GM18526 (cell line): ENCODE data around the gene NR2F1-AS1.

ENCODE experiments used
- POLR2A ChIP-seq: IDR thresholded peaks from 3 replicates; pipeline ENCODE4 v1.6.1; 2011; ENCODE audit not compliant: insufficient read length; ENCODE audit errors: extremely low read depth

NR2F1-AS1 gene

GRCh38 chr5:93607367-93608258 is 26.6 kb upstream of the NR2F1-AS1 start:
- no peak for TF ChIP-seq POLR2A

DNA sequence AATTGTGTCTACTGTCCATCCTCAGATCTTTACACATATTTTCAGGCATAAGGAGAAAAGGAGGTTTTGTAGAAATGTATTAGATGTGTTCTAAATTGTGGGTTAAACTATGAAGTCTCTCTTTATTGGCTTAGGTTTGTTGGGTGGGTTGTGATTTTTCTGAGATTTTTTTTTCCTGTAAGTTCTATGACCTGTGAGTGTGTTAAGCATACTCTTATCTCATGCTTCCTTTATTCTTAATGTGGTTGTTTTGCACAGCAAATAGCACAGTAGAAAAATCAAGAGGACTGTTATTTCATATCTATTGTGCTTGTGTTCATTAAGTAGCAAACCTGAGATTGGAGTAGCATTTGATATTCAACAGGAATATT is 25.3 kb upstream of the NR2F1-AS1 start:
- no peak for TF ChIP-seq POLR2A

DNA sequence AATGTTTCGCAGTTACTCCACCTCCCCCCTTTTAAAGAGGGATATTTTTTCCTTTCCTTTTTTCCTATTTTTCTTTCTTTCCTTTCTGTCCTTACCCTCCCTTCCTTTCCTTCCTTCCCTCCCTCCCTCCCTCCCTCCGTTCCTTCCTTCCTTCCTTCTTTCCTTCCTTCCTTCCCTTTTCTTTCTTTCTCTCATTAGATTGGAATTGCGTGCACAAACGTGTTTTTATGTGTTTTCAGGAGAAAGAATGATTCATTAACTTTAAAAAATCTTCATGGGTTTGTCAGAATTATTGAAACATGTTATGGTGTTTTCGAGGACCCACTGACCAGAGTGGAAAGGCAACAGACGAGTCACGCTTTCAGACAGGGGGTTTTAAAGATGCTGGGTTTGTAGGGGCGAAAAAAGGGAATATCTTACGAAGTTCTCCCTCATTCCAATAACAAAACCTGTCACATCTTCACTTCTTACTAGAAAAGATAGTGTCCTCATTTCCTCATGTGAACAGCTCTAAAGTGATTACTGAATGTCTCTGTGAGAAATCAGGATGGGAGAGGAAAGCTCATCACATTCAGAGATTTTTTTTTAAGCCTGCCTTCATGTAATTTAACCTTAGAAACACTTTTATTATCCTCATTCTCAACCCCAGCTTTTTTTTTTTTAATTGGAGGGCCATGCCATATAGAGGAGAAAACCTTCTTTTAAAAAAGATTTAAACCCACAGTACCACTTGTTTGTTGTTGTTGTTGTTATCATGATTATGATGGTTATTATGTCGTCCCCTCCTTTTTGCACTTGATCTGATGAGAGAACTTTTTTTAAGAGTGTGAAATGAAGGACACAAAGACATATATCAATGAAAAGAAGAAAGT is 23.9 kb upstream of the NR2F1-AS1 start:
- TF ChIP-seq POLR2A = no peak

GRCh38 chr5:93603793-93604643 is 23.0 kb upstream of the NR2F1-AS1 start:
- no peak for TF ChIP-seq POLR2A

DNA sequence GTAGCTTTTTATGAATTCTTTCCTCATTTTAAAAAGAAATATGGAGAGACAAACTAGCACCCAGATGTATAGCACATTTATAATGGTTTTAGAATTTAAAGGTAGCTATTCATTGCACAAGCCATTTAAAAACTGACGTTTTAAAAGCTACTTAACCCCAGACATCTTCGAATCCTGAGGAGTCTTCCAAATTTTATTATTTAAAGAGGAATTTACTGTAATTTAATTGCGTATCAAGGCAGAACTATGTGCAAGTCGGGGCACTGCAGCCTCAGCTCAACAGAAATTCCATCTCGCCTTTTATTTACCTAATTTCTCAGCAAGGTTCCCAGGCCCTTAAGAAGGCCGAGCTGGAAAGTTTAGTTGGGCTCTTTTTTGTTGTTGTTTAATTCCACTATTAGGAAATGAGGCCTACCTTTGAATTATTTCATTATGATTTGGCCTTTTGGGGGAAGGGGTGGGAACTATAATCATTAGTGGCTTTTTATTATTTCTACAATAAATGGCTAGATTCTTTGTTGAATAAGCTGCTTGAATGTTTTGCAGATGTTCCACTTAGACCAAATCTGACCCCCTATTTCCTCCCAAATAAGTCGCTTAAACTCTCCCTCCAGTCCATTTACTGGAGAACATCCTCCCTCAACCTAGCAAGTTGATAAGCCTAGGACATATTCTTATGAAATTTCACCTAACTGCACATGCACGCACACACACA is 22.2 kb upstream of the NR2F1-AS1 start:
- no peak for TF ChIP-seq POLR2A

DNA sequence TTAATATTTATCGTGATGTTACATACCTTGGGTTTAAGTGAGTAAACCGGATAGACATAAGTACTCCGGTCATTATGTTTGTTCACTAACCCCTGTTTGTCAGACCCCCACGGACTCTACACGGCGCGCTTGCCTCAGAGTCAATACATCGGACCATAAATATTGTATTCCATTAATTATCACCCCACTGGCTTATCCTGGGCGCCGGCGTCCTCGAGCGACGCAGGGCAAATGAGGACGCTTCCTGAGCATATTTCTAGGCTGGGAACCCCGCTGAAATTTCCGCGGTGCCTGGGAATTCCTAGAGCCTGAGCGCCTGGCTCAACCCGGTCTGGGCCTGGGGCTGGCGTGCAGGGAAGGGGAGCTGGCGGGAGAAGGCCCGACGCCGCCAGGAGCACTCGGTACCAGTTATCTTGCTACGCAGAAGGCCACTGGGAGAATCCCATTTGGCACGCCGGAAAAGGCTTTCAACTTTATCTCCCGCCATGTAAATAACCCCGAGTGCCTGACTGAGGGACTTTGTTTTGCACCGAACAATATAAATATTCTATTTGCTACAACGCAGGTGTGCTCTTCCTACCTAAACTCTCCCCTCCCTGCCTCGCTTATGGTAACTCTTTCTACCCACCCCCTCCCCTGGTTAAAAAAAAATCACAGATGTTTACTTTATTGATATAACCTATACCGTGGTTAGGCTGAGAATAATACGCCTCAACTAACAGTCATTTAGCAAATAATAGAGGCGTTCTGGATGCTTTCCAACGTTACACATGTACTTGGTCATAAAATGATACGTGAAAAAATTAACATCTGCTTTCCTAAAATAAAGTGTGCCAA is 21.4 kb upstream of the NR2F1-AS1 start:
- TF ChIP-seq POLR2A = no peak

GRCh38 chr5:93601802-93602155 is 20.8 kb upstream of the NR2F1-AS1 start:
- no peak for TF ChIP-seq POLR2A

GRCh38 chr5:93601071-93601801 is 20.2 kb upstream of the NR2F1-AS1 start:
- no peak for TF ChIP-seq POLR2A

DNA sequence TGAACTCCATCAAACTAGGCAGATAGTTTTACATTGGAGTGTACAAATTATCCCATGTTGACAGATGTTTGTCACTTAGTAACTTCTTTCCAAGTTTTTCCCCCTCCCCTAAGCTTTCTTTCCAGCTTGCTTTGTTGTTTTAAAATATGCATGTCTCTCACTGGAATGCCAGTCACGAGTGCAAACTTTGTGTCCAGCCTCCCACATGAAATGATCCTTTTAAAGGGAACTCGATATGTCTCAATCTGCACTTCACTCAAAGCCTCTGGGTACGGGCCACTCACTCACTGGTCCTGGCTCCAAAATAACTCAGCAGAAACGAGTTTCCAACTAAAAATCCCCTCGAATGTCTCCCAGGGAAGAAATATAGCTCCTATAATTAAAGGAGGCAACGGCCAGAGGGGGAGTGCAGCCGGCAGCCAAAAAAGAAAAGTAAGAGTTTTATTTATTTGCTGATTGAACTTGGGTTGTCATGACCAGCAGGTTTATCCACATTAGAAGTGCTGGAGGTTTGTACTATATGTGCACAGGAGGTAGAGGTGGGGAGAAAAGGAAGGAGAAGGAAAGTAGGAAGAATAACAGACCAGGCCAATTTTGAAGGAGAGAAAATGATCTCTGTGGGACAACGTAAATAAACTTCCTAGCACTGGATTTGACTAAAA is 19.5 kb upstream of the NR2F1-AS1 start:
- TF ChIP-seq POLR2A = no peak

GRCh38 chr5:93599399-93600120 is 18.5 kb upstream of the NR2F1-AS1 start:
- no peak for TF ChIP-seq POLR2A

DNA sequence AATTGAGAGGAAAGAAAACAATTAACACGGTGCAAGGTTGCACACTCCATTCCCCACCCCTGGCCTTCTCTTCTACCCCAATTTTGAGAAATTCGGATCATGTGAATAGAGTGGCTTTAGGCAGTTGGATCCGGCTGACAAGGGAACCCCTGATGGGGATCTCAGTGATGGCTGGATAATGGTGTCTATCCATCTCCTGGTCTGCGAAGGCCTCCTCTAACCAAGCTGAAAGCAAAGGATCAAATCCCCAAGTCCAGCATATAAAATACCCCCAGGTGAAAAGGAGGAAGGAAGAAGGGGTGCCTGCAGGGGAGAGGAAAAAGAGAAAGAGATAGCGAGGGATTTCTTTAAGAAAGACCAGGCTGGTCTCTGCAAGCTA is 18.0 kb upstream of the NR2F1-AS1 start:
- no peak for TF ChIP-seq POLR2A
